Measurements from ENCODE around the gene IGF2BP2. TPM values are rescaled to one million over a fixed set of nuclear protein-coding genes. Genes with fewer than 3 reads are reported as not detected.

IGF2BP2 gene
- total RNA-seq, 1 experiment from 2014 or later, result 133 TPM

DNA sequence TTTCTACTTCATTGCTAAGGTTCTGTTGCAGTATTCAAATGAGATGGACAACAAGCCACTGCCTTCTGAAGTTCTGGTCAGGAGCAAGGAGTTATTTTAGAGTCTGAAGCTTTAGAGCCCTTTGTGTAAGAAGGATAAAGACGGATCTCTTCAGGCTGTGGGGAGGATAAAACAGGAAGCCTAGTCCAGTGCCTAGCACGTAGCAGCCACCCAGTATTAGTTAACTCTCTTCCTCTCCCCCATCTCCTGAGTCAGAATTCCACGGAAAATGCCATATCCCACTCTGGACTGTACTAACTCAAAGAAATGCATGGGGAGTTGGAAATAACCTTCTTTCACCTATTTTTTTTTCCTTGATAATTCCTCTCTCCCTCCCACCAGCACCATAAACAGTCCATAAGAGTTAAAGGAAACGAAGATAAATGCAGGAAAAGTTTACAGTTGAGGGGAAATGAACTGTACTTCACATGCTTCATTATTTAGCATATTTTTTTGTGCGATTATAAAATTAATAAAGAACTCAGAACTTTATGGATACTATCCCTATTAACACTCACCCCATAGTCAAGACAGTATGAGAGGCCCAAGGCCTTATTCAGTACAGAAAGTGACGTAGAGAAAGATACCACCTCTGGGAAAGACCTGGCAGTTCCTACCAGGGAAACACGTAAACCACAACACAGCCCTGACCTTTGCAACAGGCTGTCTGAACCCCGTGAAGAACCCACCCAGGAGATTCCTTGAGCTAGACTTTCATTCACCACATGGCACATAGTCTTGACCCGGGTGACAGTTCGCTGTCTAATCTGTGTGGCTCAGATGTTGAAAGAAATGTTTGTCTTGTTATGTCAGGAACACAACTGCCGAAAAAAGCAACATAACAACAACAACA lies 9.2 kb downstream of the IGF2BP2 start (continued):
- TF ChIP-seq, protein P1, sequence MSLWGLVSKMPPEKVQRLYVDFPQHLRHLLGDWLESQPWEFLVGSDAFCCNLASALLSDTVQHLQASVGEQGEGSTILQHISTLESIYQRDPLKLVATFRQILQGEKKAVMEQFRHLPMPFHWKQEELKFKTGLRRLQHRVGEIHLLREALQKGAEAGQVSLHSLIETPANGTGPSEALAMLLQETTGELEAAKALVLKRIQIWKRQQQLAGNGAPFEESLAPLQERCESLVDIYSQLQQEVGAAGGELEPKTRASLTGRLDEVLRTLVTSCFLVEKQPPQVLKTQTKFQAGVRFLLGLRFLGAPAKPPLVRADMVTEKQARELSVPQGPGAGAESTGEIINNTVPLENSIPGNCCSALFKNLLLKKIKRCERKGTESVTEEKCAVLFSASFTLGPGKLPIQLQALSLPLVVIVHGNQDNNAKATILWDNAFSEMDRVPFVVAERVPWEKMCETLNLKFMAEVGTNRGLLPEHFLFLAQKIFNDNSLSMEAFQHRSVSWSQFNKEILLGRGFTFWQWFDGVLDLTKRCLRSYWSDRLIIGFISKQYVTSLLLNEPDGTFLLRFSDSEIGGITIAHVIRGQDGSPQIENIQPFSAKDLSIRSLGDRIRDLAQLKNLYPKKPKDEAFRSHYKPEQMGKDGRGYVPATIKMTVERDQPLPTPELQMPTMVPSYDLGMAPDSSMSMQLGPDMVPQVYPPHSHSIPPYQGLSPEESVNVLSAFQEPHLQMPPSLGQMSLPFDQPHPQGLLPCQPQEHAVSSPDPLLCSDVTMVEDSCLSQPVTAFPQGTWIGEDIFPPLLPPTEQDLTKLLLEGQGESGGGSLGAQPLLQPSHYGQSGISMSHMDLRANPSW (CRISPR knock-in tag; conservative IDR thresholded peaks at IDR 0.05; ENCODE audit: low read depth), result no peak
- TF ChIP-seq GTF2I (CRISPR knock-in tag; conservative IDR thresholded peaks at IDR 0.05), result no peak
- TF ChIP-seq, protein P2, sequence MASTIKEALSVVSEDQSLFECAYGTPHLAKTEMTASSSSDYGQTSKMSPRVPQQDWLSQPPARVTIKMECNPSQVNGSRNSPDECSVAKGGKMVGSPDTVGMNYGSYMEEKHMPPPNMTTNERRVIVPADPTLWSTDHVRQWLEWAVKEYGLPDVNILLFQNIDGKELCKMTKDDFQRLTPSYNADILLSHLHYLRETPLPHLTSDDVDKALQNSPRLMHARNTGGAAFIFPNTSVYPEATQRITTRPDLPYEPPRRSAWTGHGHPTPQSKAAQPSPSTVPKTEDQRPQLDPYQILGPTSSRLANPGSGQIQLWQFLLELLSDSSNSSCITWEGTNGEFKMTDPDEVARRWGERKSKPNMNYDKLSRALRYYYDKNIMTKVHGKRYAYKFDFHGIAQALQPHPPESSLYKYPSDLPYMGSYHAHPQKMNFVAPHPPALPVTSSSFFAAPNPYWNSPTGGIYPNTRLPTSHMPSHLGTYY (CRISPR knock-in tag; IDR thresholded peaks at IDR 0.05), result no peak
- no peak for TF ChIP-seq GRHL2 (CRISPR knock-in tag; IDR thresholded peaks at IDR 0.05; ENCODE audit: insufficient replicate concordance, severe bottlenecking)
- no peak for TF ChIP-seq ESRRA (CRISPR knock-in tag; IDR thresholded peaks at IDR 0.05; ENCODE audit: borderline replicate concordance)
- TF ChIP-seq ZNF263 (CRISPR knock-in tag; IDR thresholded peaks at IDR 0.05; ENCODE audit: low read depth), result no peak
- TF ChIP-seq ZNF121 (CRISPR knock-in tag; IDR thresholded peaks at IDR 0.05), result no peak

DNA sequence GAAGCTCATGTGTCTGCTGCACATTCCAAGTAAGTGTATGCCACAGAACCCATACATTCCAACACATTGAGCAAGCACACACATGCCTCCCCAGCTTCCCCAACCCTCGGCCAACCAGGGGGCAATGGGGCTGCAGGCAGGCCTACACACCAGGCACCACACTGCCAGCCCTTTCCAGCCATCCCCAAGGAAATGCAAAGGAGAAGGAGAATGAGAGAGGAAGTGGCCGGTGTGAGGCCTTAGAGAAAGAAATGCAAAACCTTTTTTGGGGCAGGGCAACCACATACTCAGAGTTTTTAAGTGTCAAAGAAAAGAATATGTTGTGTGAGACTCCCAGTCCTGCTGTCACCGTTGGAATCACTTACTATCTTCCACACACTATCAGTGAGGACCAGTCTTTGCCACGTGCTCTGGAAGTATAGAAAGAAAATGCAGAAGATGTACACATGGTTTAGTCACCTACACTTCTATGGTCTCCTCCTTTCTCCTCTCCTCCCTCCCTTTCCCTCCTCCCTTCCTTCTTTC lies 11.1 kb downstream of the IGF2BP2 start:
- ChIA-PET CTCF (interaction anchor here (0.7 to 3.4 kb wide), 3 partner anchors 45 to 130 kb away, joined by 3 to 18 read pairs (median 3); no protein-coding TSS in a partner anchor), POLR2A (interaction anchor here (0.6 to 1.0 kb wide), 4 partner anchors 9 to 93 kb away, joined by 3 to 6 read pairs (median 4); no protein-coding TSS in a partner anchor)
- Mint-ChIP-seq H3K4me1 (peaks cover 86% of the 10 kb centered on the region), H3K4me3 (peak overlapping the region; percentile 51), H3K27ac (peak overlapping the region; percentile 95), H3K27me3 (ENCODE audit: low read depth) (no peaks in the 10 kb centered on the region), H3K36me3 (no peaks in the 10 kb centered on the region), H3K9me3 (no peaks in the 10 kb centered on the region)
- ATAC-seq (peak; percentile 94), DNase-seq (ENCODE audit: low spot score) (peak; percentile 67)
- no peak for TF ChIP-seq RELA (CRISPR knock-in tag; IDR thresholded peaks at IDR 0.05; ENCODE audit: borderline replicate concordance)
- TF ChIP-seq, protein P3, sequence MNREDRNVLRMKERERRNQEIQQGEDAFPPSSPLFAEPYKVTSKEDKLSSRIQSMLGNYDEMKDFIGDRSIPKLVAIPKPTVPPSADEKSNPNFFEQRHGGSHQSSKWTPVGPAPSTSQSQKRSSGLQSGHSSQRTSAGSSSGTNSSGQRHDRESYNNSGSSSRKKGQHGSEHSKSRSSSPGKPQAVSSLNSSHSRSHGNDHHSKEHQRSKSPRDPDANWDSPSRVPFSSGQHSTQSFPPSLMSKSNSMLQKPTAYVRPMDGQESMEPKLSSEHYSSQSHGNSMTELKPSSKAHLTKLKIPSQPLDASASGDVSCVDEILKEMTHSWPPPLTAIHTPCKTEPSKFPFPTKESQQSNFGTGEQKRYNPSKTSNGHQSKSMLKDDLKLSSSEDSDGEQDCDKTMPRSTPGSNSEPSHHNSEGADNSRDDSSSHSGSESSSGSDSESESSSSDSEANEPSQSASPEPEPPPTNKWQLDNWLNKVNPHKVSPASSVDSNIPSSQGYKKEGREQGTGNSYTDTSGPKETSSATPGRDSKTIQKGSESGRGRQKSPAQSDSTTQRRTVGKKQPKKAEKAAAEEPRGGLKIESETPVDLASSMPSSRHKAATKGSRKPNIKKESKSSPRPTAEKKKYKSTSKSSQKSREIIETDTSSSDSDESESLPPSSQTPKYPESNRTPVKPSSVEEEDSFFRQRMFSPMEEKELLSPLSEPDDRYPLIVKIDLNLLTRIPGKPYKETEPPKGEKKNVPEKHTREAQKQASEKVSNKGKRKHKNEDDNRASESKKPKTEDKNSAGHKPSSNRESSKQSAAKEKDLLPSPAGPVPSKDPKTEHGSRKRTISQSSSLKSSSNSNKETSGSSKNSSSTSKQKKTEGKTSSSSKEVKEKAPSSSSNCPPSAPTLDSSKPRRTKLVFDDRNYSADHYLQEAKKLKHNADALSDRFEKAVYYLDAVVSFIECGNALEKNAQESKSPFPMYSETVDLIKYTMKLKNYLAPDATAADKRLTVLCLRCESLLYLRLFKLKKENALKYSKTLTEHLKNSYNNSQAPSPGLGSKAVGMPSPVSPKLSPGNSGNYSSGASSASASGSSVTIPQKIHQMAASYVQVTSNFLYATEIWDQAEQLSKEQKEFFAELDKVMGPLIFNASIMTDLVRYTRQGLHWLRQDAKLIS (CRISPR knock-in tag; IDR thresholded peaks at IDR 0.05; ENCODE audit: borderline replicate concordance), result peak; percentile 79; the same call in 1 of the 2 replicates
- no peak for TF ChIP-seq NR2C2 (CRISPR knock-in tag; IDR thresholded peaks at IDR 0.05)
- TF ChIP-seq ETV6 (CRISPR knock-in tag; IDR thresholded peaks at IDR 0.05), result peak; percentile 88
- TF ChIP-seq, protein P4, sequence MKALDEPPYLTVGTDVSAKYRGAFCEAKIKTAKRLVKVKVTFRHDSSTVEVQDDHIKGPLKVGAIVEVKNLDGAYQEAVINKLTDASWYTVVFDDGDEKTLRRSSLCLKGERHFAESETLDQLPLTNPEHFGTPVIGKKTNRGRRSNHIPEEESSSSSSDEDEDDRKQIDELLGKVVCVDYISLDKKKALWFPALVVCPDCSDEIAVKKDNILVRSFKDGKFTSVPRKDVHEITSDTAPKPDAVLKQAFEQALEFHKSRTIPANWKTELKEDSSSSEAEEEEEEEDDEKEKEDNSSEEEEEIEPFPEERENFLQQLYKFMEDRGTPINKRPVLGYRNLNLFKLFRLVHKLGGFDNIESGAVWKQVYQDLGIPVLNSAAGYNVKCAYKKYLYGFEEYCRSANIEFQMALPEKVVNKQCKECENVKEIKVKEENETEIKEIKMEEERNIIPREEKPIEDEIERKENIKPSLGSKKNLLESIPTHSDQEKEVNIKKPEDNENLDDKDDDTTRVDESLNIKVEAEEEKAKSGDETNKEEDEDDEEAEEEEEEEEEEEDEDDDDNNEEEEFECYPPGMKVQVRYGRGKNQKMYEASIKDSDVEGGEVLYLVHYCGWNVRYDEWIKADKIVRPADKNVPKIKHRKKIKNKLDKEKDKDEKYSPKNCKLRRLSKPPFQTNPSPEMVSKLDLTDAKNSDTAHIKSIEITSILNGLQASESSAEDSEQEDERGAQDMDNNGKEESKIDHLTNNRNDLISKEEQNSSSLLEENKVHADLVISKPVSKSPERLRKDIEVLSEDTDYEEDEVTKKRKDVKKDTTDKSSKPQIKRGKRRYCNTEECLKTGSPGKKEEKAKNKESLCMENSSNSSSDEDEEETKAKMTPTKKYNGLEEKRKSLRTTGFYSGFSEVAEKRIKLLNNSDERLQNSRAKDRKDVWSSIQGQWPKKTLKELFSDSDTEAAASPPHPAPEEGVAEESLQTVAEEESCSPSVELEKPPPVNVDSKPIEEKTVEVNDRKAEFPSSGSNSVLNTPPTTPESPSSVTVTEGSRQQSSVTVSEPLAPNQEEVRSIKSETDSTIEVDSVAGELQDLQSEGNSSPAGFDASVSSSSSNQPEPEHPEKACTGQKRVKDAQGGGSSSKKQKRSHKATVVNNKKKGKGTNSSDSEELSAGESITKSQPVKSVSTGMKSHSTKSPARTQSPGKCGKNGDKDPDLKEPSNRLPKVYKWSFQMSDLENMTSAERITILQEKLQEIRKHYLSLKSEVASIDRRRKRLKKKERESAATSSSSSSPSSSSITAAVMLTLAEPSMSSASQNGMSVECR (CRISPR knock-in tag; IDR thresholded peaks at IDR 0.05; ENCODE audit: borderline replicate concordance), result no peak
- TF ChIP-seq ZBTB21 (CRISPR knock-in tag; IDR thresholded peaks at IDR 0.05; ENCODE audit: borderline replicate concordance), result peak; percentile 38; the same call in 1 of the 2 replicates
- TF ChIP-seq ZNF423 (CRISPR knock-in tag; IDR thresholded peaks at IDR 0.05), result peak; percentile 79; the same call in 1 of the 2 replicates
- TF ChIP-seq, protein P5, sequence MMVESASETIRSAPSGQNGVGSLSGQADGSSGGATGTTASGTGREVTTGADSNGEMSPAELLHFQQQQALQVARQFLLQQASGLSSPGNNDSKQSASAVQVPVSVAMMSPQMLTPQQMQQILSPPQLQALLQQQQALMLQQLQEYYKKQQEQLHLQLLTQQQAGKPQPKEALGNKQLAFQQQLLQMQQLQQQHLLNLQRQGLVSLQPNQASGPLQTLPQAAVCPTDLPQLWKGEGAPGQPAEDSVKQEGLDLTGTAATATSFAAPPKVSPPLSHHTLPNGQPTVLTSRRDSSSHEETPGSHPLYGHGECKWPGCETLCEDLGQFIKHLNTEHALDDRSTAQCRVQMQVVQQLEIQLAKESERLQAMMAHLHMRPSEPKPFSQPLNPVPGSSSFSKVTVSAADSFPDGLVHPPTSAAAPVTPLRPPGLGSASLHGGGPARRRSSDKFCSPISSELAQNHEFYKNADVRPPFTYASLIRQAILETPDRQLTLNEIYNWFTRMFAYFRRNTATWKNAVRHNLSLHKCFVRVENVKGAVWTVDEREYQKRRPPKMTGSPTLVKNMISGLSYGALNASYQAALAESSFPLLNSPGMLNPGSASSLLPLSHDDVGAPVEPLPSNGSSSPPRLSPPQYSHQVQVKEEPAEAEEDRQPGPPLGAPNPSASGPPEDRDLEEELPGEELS (CRISPR knock-in tag; IDR thresholded peaks at IDR 0.05), result peak; percentile 58; the same call in 1 of the 2 replicates
- TF ChIP-seq ZNF121 (CRISPR knock-in tag; IDR thresholded peaks at IDR 0.05), result peak; percentile 91
- TF ChIP-seq TEAD1 (CRISPR knock-in tag; IDR thresholded peaks at IDR 0.05), result peak; percentile 94; the same call in 1 of the 2 replicates

Data from WTC11 (cell line).